Stimulated activated CD4-positive, alpha-beta T cell treated with anti-CD3 and anti-CD28 coated beads, Interleukin-15, amount 100 ng/mL, for 48 hours (primary cell): ENCODE data around the gene ACADVL.
A peak's percentile ranks its signal among the peaks of the same experiment; 100 is the strongest.

Experiments
- DNase-seq, 2 donors: peaks; one replicate each; pipeline ENCODE4 v3.0.0-alpha.2; 2020; ENCODE audit warnings: low read depth in 2 of 2

ACADVL gene

DNA sequence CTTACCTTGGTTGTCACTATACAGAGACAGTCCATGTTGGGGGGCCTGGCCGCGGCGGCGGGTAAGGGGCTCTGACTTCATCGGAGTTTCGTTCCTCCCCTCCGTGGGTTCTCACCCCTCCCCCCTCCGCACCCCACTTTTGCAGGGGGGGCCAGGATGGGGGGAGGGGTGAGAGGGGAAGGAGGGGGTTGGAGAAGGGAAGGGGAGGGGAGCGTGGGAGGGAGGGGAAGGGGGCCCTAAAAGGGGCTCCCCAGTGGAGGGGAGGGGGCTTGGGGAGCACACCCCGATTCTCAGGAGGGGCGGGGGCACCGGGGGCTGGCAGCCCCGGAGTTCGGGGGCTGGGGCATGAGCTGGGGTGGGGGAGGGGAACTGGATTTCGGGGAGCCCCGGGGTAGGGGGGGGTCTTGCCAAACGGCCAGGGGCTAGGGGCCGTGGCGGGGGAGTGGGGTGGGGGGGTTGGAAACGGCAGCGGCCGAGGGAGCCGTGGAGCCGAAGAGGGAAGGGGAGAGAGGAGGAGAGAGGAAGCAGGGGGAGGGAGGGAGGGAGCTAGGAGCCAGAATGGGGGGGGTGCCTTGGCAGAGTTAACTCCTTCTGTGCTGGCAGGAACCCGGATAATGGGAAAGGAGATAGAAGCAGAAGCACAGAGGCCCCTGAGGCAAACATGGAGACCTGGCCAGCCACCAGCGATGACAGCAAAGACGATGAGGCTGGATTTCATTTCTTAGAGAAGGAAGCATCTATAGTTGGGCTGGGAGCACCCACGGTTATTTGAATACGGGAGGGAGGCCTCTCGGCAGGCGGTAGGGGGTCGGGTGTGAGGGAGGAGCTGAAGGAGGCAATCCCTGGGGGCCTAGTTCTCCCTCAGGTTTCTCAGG, 2.4 kb upstream of the ACADVL start:
- DNase-seq, result no peak

DNA sequence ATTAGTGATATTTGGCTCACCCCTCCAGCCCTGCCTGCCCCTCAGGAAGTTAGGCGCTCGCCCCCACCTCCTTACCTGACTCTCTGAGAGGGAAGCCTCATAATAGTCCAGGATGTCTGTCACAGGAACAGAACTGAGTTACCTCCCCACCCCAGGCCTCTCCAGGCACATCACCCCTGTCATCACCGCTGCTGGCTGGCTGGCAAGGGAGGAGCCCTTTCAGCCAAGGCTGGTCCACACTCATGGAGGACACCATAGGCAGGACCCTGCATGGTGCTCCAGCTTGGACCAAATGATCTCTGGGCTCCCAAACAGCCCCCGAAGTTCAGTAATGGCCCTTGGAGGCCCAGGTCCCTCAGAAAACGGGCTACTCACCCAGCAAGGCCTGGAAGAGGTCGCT, 1.6 kb upstream of the ACADVL start:
- no peak for DNase-seq

DNA sequence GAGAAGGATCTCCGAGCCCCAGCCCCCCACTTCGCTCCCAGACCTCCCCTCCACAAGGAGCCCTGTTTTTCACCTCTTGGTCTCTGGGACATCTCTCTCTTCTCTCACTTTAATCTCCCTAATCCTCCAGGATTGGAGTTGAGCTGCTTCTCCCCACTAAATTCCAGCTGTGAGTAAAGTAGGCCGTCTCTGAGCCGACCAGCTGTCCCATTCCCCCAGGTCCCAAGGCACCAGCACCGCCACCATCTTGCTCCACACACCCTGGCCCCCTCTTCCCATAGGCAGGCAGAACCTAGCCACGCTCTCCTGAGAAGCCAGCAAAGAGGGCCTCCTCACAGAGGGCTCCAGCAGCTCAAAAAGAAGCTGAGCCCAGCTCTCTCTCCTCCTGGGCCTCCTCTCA, 980 bp upstream of the ACADVL start:
- DNase-seq, result no peak

DNA sequence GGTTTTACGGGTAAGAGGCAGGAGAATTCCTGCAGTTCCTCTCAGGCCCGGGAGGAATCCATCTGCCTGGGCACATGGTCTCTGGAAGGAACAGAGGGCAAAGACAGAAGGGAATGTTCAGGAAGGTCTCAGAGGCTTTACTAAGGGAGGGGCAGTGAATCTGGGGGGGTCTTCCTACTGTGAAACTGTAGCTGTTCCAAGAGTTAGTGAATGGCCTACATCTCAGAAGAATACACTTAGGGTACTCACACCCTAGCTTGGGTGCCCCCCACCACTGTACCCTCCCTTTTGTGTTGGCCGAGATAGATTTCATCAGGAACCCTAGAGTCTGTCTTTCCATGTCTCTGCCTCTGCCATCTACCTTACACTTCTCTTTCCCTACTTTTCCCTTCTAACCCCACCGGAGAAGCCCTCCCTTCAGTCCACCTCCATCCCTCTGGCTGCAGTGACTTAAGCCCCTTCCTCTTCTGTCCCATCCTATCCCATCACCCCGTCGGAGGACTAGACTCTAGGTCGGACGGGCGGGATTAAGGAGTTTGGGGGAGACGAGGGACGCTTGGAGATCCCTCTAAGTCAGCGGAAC, 418 bp upstream of the ACADVL start:
- DNase-seq, result no peak

DNA sequence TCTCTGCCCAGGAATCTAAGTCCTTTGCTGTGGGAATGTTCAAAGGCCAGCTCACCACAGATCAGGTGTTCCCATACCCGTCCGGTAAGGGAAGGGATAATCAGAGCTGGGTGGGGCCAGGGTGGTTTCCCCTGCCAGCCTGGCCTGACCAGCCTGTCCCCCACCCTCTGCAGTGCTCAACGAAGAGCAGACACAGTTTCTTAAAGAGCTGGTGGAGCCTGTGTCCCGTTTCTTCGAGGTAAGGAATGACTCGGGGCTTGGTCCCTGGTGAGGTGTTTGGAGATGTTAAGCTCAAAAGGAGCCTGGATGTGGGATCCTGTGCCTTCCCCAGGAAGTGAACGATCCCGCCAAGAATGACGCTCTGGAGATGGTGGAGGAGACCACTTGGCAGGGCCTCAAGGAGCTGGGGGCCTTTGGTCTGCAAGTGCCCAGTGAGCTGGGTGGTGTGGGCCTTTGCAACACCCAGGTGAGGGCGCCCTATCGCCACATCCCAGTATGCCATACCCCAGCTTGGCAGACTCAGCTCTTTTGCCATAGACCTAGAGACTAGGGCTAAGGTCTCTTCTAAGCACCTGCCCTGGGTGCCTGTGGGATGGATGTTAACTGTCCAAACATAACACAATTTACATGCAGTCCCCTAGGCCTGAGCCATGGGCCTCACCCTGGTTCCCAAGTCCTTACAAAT, 997 bp downstream of the ACADVL start:
- peak in 1 of 2 donors; percentile 57 for DNase-seq

DNA sequence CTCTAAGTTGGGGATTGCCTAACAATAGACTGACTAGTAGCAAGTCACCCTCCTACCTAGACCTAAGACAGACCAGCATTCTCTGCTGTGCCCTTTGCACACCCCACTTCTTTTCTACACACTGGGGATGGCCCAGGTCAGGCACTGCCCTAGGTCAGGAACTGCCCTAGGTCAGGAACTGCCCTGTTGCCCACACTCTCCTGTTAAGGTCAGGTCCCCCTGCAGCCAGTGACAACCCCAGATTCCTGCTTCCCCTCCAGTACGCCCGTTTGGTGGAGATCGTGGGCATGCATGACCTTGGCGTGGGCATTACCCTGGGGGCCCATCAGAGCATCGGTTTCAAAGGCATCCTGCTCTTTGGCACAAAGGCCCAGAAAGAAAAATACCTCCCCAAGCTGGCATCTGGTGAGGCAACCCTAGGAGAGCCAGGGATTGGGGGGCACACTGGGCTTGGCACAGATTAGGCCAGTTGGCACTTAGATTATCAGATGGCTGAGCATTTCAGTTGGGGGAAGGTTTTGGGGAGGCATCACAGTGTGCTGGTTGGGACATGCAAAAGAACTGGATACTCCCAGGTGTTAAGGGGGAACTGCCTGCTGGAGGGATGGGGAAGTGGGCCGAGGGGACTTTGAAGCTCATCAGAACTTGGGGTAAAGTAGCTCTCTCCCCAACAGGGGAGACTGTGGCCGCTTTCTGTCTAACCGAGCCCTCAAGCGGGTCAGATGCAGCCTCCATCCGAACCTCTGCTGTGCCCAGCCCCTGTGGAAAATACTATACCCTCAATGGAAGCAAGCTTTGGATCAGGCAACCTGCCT, 1.7 kb downstream of the ACADVL start:
- no peak for DNase-seq

DNA sequence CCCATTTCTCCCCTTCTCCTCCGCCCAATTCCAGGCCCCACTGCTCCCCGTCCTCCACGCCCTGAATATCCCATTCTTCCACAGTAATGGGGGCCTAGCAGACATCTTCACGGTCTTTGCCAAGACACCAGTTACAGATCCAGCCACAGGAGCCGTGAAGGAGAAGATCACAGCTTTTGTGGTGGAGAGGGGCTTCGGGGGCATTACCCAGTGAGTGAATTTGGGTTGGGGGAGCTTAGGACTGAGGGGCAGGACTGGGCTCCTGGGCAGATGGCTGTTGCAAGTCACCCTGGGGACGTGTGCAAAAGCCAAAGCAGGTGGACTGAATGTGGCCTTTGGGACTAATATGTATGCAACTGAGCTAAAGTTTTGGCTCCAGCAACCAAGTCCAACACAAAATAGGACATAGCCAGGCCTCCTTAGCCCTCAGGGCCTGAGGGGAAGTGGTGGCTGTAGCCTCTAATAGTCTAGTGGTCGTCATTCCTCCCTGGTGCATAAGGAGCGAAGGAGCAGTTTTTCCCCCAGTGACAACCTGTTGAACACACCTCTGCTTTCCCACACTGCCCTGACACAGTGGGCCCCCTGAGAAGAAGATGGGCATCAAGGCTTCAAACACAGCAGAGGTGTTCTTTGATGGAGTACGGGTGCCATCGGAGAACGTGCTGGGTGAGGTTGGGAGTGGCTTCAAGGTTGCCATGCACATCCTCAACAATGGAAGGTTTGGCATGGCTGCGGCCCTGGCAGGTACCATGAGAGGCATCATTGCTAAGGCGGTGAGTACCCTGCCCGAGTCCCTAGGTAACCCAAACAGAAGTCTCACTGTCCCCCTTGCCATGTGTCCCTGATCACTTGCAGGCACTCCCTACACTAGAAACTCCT, 2.6 kb downstream of the ACADVL start:
- DNase-seq, result no peak

DNA sequence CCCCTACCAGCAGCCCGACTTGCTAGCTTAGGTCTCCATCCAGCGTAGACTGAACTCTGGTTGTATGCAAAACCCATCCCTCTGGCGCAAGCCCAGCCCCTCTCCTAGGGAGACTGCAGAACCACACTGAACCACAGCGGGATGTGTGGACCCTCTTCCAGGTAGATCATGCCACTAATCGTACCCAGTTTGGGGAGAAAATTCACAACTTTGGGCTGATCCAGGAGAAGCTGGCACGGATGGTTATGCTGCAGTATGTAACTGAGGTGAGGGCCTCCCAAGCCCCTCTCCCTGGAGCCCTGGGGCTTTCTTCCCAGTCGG, 3.2 kb downstream of the ACADVL start:
- no peak for DNase-seq

DNA sequence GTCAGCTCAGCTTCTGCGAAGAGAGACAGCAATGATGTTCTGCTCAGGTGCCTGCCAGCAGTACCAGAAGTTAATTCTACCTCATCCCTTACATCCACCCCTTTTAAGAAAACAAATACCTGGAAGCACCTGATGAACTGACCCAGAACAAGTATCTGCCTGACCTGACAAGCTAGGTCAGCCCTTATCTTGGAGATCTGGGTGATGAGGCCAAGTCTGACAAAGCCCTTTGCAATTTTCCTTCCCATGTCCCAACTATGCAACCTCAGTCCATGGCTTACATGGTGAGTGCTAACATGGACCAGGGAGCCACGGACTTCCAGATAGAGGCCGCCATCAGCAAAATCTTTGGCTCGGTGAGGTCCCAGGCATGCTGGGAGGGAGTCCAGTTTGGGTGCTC, 3.6 kb downstream of the ACADVL start:
- DNase-seq, result no peak

DNA sequence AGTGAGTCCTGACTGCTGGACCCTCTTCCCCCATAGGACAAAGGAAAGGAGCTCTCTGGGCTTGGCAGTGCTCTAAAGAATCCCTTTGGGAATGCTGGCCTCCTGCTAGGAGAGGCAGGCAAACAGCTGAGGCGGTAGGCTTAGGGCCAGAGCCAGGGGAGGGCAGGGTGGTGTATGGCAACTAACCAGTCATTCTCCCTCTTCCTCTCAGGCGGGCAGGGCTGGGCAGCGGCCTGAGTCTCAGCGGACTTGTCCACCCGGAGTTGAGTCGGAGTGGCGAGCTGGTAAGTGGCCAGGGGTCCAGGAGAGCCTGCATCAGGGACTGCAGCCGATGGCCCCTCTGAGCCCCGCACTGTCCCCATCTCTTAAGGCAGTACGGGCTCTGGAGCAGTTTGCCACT, 4.4 kb downstream of the ACADVL start:
- no peak for DNase-seq

DNA sequence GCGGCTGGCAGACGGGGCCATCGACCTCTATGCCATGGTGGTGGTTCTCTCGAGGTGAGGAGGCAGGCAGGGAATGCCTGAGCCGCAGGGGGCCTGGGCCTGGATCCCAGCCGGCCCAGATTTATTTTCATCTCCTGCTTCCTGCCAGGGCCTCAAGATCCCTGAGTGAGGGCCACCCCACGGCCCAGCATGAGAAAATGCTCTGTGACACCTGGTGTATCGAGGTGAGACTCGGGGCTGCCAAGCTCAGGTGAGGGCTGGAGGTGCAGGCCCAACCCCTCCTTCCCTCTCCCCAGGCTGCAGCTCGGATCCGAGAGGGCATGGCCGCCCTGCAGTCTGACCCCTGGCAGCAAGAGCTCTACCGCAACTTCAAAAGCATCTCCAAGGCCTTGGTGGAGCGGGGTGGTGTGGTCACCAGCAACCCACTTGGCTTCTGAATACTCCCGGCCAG, 4.9 kb downstream of the ACADVL start:
- DNase-seq, result no peak

DNA sequence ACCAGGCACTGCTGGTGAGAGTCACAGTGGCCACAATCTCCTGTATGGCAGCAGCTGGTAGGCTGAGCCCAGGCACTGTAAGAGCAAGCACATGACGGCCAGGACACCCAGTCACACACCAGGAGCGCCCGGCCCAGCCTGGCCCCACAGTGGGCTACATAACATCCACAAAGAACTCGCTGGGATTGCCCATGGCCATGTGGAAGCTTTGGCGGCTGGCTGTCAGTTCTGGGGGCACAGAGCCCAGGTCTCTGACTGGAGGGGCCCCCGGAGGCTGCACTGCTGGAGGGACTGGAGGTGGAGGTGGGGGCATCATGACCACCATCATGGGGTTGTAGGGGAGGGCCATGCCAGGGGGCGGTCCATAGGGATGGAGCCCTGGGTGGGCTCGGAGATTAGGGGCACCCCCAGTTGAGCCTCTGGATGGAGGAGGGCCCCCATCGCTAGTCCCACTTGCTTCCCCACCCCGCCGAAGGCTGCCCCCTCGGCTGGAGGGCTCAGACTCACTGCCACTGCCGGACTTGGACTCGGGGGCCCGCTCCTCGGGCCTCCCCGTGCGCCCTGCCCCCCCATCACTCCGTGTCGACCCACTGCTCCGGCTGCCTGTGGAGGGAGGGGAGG, 6.1 kb downstream of the ACADVL start:
- no peak for DNase-seq

DNA sequence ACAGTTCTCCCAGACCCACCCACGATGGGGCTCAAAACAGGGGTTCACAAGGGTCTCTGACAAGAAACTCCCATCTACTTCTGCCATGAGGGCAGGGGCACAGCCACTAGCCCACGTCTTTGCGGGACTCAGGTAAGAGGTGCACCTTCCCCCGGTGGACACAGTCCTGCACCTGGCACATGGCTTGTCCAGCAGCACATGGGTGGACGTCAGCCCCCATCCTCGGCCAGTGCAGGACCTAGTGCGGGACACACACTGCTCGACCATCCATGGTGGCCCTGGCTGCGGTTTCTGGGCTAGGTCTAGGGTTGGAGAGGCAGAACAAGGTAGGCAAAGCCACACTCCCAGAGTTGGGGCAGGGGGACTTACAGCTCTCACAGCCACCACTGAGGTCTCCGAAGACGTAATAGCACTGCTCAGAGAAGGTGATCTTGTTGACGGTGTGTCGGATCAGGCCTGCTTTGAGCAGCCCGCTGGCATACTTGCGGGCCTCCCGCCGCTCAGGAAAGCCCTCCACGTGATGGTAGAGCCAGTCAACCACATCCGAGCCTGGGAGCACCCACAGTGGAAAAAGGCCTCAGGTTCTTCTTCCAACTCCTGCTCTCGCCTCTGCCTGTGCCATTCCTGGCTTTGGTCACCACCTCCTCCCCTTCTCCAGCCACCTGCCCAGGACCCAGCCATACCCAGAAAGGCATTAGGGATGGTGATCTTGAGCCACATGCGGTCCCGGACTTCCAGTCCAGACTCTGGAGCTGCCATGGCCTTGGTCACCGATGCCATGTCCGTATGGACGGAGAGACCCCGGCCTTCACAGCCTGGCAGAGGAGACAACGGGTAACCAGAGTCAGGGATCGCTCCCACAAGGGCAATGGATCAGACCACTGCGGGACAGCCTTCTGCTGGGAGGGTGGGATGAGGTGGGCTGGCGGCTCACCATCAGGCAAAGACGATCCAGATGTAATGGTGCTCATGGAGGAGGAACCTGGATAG, 7.3 kb downstream of the ACADVL start:
- no peak for DNase-seq

DNA sequence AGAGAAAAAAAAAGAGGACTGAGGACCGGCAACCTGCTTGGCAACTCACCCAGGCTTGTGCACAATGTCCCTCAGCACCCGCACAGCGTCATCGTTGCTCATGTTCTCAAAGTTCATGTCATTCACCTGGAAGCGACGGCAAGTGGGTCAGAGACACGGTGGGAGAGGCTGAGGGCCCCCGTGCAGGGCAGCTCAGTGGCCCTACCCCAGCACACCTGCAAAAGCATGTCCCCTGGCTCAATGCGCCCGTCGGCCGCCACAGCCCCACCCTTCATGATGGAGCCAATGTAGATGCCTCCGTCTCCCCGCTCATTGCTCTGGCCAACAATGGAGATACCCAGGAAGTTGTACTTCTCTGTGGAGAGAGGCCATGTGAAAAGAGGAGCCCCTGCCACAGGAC, 9.2 kb downstream of the ACADVL start:
- DNase-seq, result no peak

DNA sequence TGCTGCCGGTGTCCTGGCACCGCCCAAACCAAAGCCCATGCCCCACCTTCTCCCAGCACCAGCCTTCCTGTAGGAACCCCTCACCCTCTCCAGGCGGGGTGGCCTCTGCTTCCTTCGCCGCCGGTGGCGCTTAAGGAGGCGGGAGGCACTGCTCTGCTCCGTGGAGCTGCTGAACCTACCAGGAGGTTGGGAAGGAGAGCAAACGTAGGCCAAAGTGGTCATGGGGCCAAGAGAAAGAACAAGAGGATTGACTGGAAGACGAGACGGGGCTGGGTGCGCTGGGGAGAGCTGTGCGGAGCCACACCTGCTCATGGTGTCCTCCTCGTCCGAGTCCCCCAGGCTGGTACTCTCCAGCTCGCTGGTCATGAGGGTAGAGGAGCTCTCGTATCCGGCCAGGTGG, 9.8 kb downstream of the ACADVL start:
- no peak for DNase-seq

DNA sequence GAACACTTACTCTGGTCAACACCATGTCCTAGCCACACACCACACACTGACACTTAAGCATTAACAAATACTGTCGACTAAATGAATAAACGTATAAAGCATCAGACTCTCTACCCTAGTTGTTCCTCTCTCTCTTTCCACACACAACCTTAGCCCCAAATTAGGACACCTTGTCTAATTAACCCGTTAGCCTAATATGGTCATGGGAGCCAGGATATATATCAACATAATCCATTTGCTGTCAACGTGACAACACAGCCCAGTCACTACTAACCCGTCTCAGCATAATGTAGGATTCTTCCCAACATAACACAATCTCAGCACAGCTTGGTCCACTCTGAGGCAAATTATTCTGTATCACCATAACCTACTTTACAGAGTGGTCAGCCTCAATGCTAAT, 12.4 kb downstream of the ACADVL start:
- DNase-seq, result no peak

DNA sequence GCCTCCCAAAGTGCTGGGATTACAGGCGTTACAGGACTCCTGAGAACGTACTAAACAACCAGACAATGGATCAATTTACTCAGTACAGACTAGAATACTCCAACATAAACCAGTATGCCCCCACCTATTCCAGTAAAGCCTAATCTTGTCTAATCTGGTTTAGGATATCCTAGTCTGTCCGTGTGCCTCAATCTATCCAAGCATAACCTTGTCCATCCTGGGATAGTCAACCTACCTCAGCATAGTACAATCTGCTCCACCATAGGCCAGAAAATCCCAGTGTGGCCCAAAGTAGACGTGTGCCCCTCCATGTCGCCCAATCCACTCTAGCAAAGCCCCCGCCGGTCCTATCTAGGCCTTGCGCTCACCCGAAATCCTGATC, 14.0 kb downstream of the ACADVL start:
- no peak for DNase-seq

DNA sequence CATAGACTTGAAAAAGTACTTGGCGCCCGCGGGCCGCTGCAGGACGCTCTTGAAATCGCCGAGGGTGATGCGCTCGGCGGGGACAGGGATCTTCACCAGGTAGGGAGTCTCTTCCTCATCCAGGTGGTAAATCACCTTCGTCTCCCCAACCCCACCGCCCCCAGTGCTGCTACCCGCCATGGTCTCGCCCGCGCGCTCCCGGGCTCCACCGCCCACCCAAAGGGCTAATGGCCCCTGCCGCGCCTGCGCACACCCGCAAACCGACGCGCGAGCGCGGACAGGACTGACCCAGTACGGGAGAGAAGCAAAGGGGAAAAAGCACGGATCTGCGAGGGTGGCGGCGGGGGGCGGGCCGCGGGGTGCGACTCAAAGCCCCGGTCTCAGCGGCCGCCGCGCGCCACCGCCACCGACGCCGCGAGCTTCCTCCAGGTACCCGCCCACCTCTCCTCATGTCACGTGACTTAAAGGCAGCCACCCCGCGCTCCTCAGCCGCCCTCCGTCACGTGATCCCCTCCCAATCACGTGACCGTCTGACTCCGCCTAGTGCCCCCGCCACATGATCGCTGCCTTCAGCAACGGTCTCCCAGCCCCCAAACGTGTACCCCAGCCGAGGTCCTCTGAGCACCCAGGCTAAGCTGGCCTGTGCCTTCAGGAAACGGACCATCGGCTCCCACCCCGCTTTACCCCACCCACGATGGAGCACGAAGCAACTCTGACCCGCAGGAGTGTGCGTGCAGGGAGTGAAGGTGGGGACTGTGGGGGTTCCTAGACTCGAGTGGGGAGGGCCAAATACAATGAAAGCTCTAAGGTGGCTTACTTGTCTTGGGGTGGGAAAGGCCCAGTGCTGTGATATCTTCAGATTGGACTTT, 14.6 kb downstream of the ACADVL start, which contains the start of gene DVL2:
Gene DVL2, minus strand, starts transcription at position 435 of the 869 bp plus-strand sequence. Its CDS starts 255 bp downstream, at position 180.
- peak; percentile 93 to 94 for DNase-seq
